GM19455 (cell line): ENCODE results near the gene TEKT5.

Experiments
- ATAC-seq: cut with Tn5 transposase; IDR thresholded peaks from one replicate; pipeline ENCODE4 v1.9.1; 2021; ENCODE audit not compliant: unreplicated experiment

Gene TEKT5

GRCh38 chr16:10612649-10613179, 82.0 kb downstream of the TEKT5 start:
- no peak for ATAC-seq

- ATAC-seq = no peak
Observed at GRCh38 chr16:10611825-10612342, 82.8 kb downstream of the TEKT5 start.

GRCh38 chr16:10610499-10611184, 84.1 kb downstream of the TEKT5 start:
- no peak for ATAC-seq

GRCh38 chr16:10609402-10609774, 85.3 kb downstream of the TEKT5 start:
- ATAC-seq = no peak

GRCh38 chr16:10608687-10609401, 85.9 kb downstream of the TEKT5 start:
- ATAC-seq = no peak

GRCh38 chr16:10607157-10607556, 87.6 kb downstream of the TEKT5 start:
- ATAC-seq = no peak

GRCh38 chr16:10606607-10607006, 88.1 kb downstream of the TEKT5 start:
- ATAC-seq = no peak

GRCh38 chr16:10605636-10606035, 89.1 kb downstream of the TEKT5 start:
- no peak for ATAC-seq

GRCh38 chr16:10601444-10602408, 93.0 kb downstream of the TEKT5 start:
- ATAC-seq = no peak

GRCh38 chr16:10600782-10601443, 93.8 kb downstream of the TEKT5 start:
- no peak for ATAC-seq

- no peak for ATAC-seq
Observed at GRCh38 chr16:10599626-10600025, 95.1 kb downstream of the TEKT5 start.

- ATAC-seq = no peak
Observed at GRCh38 chr16:10598157-10598556, 96.6 kb downstream of the TEKT5 start.

- ATAC-seq = no peak
Observed at GRCh38 chr16:10597187-10597601, 97.5 kb downstream of the TEKT5 start.

- no peak for ATAC-seq
Observed at GRCh38 chr16:10594312-10594950, 100.3 kb downstream of the TEKT5 start.

- ATAC-seq = no peak
Observed at GRCh38 chr16:10592611-10593010, 102.1 kb downstream of the TEKT5 start.

- no peak for ATAC-seq
Observed at GRCh38 chr16:10590342-10590741, 104.4 kb downstream of the TEKT5 start.

- no peak for ATAC-seq
Observed at GRCh38 chr16:10589109-10589508, 105.6 kb downstream of the TEKT5 start.

GRCh38 chr16:10587622-10588021, 107.1 kb downstream of the TEKT5 start:
- no peak for ATAC-seq

GRCh38 chr16:10584981-10585438, 109.7 kb downstream of the TEKT5 start:
- ATAC-seq = no peak

- no peak for ATAC-seq
Observed at GRCh38 chr16:10583269-10583668, 111.5 kb downstream of the TEKT5 start.
